Choroid plexus epithelial cell (primary cell): ENCODE data around the gene TSPAN33.

Experiments used
- DNase-seq: peaks from one replicate; pipeline ENCODE4 v3.0.0-alpha.2; 2010; ENCODE audit warnings: low read depth
- H3K4me3 ChIP-seq: 2 replicates; pipeline ENCODE4 v1.5.1; 2011; ENCODE audit warnings: low read depth, mild to moderate bottlenecking, control low read depth, low read length, moderate library complexity
- TF ChIP-seq, protein P1 (sequence below): conservative IDR thresholded peaks from 2 replicates; pipeline ENCODE4 v1.5.1; 2011; ENCODE audit warnings: low read depth, mild to moderate bottlenecking, control low read depth, inconsistent platforms, low read length, moderate library complexity

Gene TSPAN33

DNA sequence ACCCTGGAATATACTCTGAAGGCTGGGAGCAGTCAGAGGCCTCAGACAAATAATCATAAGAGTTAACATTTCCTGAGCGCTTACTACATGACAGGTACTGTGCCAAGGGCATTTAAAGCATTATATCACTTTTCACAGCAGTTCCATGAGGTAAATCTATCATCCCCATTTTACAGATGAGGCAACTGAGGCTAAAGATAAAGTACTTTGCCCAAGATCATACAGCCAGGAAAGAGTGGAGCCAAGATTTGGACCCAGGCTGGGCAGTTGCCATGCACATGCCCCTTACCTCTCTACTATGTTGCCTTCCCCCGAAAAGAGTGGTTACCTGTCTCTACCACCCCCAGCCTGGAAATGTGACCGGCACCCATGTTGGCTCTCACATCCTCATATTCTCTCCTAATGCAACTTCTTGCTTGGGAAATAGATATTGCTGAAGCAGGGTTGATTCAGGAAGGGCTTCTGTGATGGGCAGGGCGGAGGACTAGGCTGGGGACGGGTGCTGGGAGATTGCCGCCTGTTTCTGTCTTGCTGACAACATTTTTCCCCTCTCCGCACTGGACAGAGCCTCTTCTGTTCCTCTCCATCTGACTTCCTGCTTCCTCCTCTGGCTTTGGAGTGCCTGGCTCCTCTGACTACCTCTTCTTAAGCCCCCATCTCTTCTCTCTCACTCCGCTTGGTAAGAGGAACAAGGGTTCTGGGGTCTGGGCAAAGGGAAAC, 57.7 kb downstream of the TSPAN33 start:
- TF ChIP-seq, protein P1, sequence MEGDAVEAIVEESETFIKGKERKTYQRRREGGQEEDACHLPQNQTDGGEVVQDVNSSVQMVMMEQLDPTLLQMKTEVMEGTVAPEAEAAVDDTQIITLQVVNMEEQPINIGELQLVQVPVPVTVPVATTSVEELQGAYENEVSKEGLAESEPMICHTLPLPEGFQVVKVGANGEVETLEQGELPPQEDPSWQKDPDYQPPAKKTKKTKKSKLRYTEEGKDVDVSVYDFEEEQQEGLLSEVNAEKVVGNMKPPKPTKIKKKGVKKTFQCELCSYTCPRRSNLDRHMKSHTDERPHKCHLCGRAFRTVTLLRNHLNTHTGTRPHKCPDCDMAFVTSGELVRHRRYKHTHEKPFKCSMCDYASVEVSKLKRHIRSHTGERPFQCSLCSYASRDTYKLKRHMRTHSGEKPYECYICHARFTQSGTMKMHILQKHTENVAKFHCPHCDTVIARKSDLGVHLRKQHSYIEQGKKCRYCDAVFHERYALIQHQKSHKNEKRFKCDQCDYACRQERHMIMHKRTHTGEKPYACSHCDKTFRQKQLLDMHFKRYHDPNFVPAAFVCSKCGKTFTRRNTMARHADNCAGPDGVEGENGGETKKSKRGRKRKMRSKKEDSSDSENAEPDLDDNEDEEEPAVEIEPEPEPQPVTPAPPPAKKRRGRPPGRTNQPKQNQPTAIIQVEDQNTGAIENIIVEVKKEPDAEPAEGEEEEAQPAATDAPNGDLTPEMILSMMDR = no peak
- no peak for DNase-seq
- H3K4me3 ChIP-seq = no peak overlapping the region

DNA sequence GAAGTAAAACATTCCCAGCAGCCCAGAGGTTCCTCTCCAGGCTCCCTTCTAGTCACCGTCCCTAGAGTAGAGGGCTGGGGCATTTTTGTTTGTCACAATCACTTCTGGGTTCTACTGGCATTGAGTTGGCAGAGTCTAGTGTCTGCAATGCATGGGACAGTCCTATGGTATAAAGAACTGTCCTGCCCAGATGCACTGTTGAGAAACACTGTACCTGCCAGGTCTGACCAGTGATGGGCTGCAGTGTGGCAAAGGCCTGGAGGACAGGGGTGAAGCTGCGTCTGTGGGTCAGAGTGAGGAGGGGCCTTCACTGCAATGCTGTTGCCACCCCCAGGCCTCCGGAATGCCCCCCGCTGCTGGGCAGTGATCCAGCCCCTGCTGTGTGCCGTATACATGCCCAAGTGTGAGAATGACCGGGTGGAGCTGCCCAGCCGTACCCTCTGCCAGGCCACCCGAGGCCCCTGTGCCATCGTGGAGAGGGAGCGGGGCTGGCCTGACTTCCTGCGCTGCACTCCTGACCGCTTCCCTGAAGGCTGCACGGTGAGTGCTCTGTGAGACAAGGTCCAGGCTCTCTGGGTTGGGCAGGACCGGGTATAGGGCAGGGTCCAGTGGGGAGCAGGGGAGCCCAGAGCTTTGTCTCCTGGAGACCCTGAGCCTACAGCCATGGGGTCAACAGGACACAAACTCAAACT, 58.7 kb downstream of the TSPAN33 start:
- TF ChIP-seq, protein P1 = no peak
- no peak overlapping the region for H3K4me3 ChIP-seq
- DNase-seq = no peak

DNA sequence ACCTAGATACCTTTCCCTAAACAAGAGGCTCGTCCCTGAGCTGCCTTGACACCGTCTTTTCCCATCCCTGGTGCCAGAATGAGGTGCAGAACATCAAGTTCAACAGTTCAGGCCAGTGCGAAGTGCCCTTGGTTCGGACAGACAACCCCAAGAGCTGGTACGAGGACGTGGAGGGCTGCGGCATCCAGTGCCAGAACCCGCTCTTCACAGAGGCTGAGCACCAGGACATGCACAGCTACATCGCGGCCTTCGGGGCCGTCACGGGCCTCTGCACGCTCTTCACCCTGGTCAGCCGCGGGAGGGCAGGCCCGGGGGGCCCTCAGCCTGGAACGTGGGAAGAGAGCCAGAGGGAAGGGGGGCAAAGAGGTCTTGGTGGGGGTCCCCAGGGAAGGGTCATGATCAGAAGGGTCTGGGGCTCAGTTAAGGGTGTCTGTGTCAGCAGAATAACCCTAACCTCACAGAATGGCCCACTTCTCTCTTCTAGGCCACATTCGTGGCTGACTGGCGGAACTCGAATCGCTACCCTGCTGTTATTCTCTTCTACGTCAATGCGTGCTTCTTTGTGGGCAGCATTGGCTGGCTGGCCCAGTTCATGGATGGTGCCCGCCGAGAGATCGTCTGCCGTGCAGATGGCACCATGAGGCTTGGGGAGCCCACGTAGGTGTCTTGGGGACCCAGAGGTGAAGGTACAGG, 60.8 kb downstream of the TSPAN33 start:
- TF ChIP-seq, protein P1 = no peak
- DNase-seq = no peak
- no peak overlapping the region for H3K4me3 ChIP-seq

DNA sequence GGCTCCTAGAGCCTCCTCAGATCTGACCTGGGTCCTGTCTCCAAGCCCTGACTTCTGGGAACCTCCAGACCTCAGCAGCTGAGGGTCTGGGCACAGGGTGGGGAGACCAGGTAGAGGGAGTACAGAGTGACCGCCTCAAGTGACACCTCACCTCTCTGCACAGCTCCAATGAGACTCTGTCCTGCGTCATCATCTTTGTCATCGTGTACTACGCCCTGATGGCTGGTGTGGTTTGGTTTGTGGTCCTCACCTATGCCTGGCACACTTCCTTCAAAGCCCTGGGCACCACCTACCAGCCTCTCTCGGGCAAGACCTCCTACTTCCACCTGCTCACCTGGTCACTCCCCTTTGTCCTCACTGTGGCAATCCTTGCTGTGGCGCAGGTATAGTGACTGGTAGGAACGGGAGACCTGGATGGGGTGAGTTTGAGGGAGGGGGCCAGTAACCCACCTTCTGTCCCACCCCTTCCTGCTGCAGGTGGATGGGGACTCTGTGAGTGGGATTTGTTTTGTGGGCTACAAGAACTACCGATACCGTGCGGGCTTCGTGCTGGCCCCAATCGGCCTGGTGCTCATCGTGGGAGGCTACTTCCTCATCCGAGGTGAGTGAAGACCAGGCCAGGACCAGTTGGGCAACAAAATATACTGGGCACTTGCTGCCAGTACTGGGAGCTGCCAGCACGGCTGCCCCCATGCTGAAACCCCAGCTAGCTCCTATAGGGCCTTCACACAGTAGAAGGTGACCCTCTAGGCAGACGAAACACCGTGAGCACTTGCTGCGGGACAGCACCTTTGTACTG, 61.7 kb downstream of the TSPAN33 start:
- TF ChIP-seq, protein P1 = no peak
- DNase-seq = no peak

GRCh38 chr7:129208667-129209066, 64.2 kb downstream of the TSPAN33 start:
- TF ChIP-seq, protein P1 = no peak
- no peak for DNase-seq
- no peak overlapping the region for H3K4me3 ChIP-seq

More for the DNA sequence above, 61.7 kb downstream of the TSPAN33 start:
- no peak overlapping the region for H3K4me3 ChIP-seq

DNA sequence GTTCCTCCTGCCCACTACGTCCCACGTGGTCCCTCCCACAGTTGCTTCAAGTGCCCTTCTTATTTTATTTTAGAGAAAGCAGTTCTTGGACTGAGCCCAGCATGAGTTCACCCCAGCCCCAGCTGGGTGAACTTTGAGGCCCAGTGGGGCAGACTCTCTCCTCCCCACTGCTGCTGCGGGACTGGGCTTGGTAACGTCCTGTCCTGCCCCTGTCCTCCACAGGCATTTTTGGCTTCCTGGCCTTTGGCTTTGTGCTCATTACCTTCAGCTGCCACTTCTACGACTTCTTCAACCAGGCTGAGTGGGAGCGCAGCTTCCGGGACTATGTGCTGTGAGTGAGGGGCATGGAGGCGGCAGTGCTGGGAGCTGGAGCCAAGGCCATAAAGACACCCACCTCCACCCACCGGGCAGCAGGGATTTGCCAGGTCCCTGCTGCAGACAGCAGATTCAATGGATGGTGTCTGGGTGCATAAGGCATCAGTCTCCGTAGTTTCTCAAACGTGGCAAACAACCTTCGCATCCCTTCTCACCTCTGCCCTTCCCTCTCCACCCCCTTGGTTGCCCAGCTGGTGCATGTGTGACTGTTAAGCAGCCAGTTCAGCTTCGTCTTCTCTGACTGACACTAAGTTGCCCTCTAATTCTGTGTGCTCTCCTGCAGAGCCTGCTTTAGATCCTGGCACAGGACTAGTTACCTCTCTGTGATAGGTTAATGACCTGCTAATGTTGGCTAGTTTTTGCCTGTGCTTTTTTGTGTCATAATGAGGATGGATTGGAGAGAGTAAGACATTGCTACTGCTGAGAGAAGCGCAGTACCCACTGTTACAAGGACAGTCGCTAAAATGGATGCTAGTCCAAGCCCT, 64.8 kb downstream of the TSPAN33 start:
- DNase-seq = no peak
- TF ChIP-seq, protein P1 = no peak
- no peak overlapping the region for H3K4me3 ChIP-seq
